ENCODE measurements around the gene PTPN3. TPM values are rescaled to one million over a fixed set of nuclear protein-coding genes. Genes with fewer than 3 reads are reported as not detected.
A peak's percentile ranks its signal among the peaks of the same experiment; 100 is the strongest.

Gene PTPN3
- total RNA-seq, 1 experiment from 2014 or later = 20.2 TPM

DNA sequence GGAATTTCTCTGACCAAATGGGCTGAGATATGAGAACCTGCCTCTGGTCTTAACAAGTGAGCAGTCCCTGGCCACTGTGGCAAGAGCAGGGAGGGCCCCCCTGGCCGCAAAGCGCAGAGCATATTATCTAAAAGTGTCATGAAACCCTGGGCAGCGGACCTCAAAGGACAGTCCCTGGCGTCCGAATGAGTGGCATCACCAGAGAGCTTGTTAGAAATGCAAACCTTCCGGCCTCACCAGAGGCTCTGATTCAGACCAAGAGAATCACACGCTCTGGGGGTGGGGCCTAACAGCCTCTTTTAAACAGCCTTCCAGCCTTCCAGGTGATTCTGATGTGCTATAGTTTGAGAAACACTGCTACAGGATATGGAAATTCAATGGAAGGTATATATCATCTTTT, 10.9 kb downstream of the PTPN3 start:
- no peaks in the 10 kb centered on the region for H3K27me3 ChIP-seq (ENCODE audit: insufficient read depth, low read depth)
- no peaks in the 10 kb centered on the region for H3K9me2 ChIP-seq (ENCODE audit: insufficient read depth)
- DNase-seq = no peak
- CTCF ChIA-PET = no interaction called here
- no peaks in the 10 kb centered on the region for H3K9me3 ChIP-seq (ENCODE audit: insufficient read depth, low read depth)
- peaks cover 94% of the 10 kb centered on the region for H3K79me2 ChIP-seq (ENCODE audit: low read depth)
- H3K27ac ChIP-seq = no peak overlapping the region
- H3K4me1 ChIP-seq (replicated peaks; ENCODE audit: insufficient read depth) = peaks cover 40% of the 10 kb centered on the region
- no peak overlapping the region for H3K4me3 ChIP-seq
- TF ChIP-seq EZH2 (IDR thresholded peaks at IDR 0.05; ENCODE audit: low read depth) = no peak
- TF ChIP-seq, protein P1, sequence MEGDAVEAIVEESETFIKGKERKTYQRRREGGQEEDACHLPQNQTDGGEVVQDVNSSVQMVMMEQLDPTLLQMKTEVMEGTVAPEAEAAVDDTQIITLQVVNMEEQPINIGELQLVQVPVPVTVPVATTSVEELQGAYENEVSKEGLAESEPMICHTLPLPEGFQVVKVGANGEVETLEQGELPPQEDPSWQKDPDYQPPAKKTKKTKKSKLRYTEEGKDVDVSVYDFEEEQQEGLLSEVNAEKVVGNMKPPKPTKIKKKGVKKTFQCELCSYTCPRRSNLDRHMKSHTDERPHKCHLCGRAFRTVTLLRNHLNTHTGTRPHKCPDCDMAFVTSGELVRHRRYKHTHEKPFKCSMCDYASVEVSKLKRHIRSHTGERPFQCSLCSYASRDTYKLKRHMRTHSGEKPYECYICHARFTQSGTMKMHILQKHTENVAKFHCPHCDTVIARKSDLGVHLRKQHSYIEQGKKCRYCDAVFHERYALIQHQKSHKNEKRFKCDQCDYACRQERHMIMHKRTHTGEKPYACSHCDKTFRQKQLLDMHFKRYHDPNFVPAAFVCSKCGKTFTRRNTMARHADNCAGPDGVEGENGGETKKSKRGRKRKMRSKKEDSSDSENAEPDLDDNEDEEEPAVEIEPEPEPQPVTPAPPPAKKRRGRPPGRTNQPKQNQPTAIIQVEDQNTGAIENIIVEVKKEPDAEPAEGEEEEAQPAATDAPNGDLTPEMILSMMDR (conservative IDR thresholded peaks at IDR 0.05) = no peak
- BruUV-seq (replicated peaks) = no TSS peak
- H3K36me3 ChIP-seq (ENCODE audit: low read depth) = no peaks in the 10 kb centered on the region
- H3K4me2 ChIP-seq = no peak overlapping the region
- no peak overlapping the region for H2AFZ ChIP-seq
- POLR2A ChIA-PET (ENCODE audit: unreplicated experiment) = no interaction called here
- H4K20me1 ChIP-seq (ENCODE audit: insufficient read depth) = 0 out of 2 replicates have a peak, but pooled peaks cover 3% of the 10 kb centered on the region
- peaks cover 9% of the 10 kb centered on the region; the same call in 1 of the 2 replicates for H3F3A ChIP-seq (ENCODE audit: insufficient read depth, low read depth)
- intact Hi-C loops (cut with micrococcal nuclease; ENCODE audit: unreplicated experiment) = no loop called here

DNA sequence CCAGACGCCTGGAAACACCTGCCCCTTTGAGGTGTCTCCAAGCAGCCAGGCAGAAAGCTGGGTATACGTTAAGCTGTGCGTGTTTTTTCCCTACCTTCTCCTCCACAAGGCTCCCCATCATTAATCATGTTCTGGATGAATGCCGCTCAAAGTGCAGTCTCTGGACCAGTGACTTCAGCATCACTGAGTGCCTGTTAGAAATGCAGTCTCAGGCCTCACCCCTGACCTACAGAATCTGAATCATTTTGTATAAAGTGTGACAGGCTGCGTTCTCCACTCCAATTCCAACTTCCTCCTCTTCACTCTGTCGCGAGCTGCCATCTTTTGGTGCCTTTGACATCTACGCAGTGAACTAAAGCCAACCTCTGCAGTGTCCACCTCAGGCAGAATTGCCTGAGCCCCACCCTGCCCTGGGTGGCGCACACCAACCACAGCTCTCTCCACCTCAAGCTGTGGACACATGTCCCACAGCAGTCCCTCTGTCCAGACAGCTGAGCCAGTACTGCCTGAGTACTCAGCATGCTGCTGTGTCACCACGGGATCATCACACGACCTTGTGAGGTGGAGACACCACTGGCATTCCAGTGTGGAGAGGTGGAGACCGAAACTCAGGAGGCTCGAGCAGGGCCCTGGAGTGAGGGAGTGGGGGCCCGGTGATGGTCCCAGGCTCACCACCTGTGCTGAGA, 14.2 kb downstream of the PTPN3 start:
- ChIA-PET POLR2A (ENCODE audit: unreplicated experiment) (interaction anchor here (0.6 kb wide), 1 partner anchor 12 kb away, joined by 5 read pairs; no protein-coding TSS in a partner anchor), CTCF (no interaction called here)
- Histone ChIP-seq H3K36me3 (ENCODE audit: low read depth) (peaks cover 18% of the 10 kb centered on the region; the same call in 1 of the 2 replicates), H3K4me3 (no peak overlapping the region), H3K9me3 (ENCODE audit: insufficient read depth, low read depth) (no peaks in the 10 kb centered on the region), H3K27ac (no peak overlapping the region), H3K79me2 (ENCODE audit: low read depth) (peaks cover 95% of the 10 kb centered on the region), H2AFZ (no peak overlapping the region), H3K4me2 (no peak overlapping the region), H3K4me1 (replicated peaks; ENCODE audit: insufficient read depth) (peaks cover 46% of the 10 kb centered on the region), H3K9me2 (ENCODE audit: insufficient read depth) (no peaks in the 10 kb centered on the region), H3F3A (ENCODE audit: insufficient read depth, low read depth) (peaks cover 28% of the 10 kb centered on the region), H3K27me3 (ENCODE audit: insufficient read depth, low read depth) (no peaks in the 10 kb centered on the region), H4K20me1 (ENCODE audit: insufficient read depth) (no peaks in the 10 kb centered on the region)
- intact Hi-C loops (cut with micrococcal nuclease; ENCODE audit: unreplicated experiment) = no loop called here
- no peak for DNase-seq
- TF ChIP-seq EZH2 (IDR thresholded peaks at IDR 0.05; ENCODE audit: low read depth) = no peak
- TF ChIP-seq, protein P1 (conservative IDR thresholded peaks at IDR 0.05) = no peak
- BruUV-seq (replicated peaks) = no TSS peak

DNA sequence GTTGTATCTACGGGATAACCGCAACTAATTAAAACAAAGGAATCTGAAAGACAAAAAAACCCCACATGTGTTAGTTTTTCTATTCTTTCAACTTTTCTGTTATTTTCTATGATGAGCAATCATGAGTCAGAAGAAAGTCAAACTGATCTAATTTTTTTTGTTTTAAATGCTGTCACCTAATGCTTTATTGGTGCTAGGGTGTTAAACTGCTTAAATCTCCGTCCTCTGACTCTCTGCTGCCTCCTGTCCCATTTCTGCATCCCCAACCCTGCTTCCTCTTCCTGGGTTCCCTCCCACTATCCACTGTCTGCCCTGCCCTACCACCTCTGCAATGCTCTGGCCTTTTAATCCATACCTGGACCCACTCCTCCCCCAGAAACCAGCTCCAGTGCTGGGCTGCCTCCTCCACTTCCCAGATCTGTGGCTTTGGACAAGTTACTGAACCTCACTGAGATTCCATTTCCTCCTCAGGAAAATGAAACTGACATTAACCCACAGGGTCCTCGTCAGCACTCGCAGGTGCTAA, 15.7 kb downstream of the PTPN3 start:
- ChIA-PET POLR2A (ENCODE audit: unreplicated experiment) (no interaction called here), CTCF (no interaction called here)
- DNase-seq = no peak
- H3K36me3 ChIP-seq (ENCODE audit: low read depth) = peaks cover 19% of the 10 kb centered on the region; the same call in 1 of the 2 replicates
- H3K4me2 ChIP-seq = peak overlapping the region; percentile 23; the same call in 1 of the 2 replicates
- H3K4me3 ChIP-seq = no peak overlapping the region
- H3K27me3 ChIP-seq (ENCODE audit: insufficient read depth, low read depth) = no peaks in the 10 kb centered on the region
- intact Hi-C loops (cut with micrococcal nuclease; ENCODE audit: unreplicated experiment) = no loop called here
- no peaks in the 10 kb centered on the region for H4K20me1 ChIP-seq (ENCODE audit: insufficient read depth)
- no peak for TF ChIP-seq EZH2 (IDR thresholded peaks at IDR 0.05; ENCODE audit: low read depth)
- TF ChIP-seq, protein P1 (conservative IDR thresholded peaks at IDR 0.05) = no peak
- H3F3A ChIP-seq (ENCODE audit: insufficient read depth, low read depth) = peaks cover 42% of the 10 kb centered on the region
- no peaks in the 10 kb centered on the region for H3K9me3 ChIP-seq (ENCODE audit: insufficient read depth, low read depth)
- H2AFZ ChIP-seq = no peak overlapping the region
- H3K79me2 ChIP-seq (ENCODE audit: low read depth) = peaks cover 89% of the 10 kb centered on the region
- peaks cover 58% of the 10 kb centered on the region for H3K4me1 ChIP-seq (replicated peaks; ENCODE audit: insufficient read depth)
- no peaks in the 10 kb centered on the region for H3K9me2 ChIP-seq (ENCODE audit: insufficient read depth)
- H3K27ac ChIP-seq = peak overlapping the region; percentile 35
- no TSS peak for BruUV-seq (replicated peaks)
